NCI-H187 (cell line): ENCODE measurements around the gene AKT2.

Experiments
- DNase-seq, 2 experiments: peaks; one replicate each; lab custom pipeline; 2025; lab: John Stamatoyannopoulos, UW

The AKT2 gene

DNA sequence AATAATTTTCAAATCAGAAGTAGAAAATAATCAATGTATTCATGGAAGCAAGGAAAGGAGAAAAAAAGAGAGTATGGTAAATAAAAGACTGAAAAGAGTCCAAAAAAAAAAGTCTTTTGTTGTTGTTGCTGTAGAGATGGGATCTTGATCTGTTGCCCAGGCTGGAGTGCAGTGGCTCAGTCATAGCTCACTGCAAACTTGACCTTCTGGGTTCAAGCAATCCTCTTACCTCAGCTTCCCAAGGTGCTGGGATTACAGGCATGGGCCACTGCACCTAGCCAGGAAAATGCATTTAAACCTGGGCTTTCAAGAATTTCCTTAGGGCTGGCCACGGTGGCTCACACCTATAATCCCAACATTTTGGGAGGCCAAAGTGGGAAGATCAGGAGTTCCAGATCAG, 100.9 kb downstream of the AKT2 start:
- no peak for DNase-seq
